Ramos (cell line): ENCODE measurements around the gene MGP.

Experiments
- in situ Hi-C: fragments of 300-500 bp; cut with MboI; formaldehyde crosslinking; loops from one replicate; pipeline ENCODE4 v1.14.3; 2022; ENCODE audit warnings: low sequenced_read_pairs; ENCODE audit not compliant: unreplicated experiment

Gene MGP

GRCh38 chr12:14836336-14837210 is 49.1 kb downstream of the MGP start:
- in situ Hi-C loops, result loop anchor here (25.0 kb wide), 1 partner anchor 426 kb away; no protein-coding TSS in a partner anchor

GRCh38 chr12:14834509-14834908 is 51.1 kb downstream of the MGP start:
- in situ Hi-C loops, result loop anchor here (25.0 kb wide), 1 partner anchor 428 kb away; no protein-coding TSS in a partner anchor

DNA sequence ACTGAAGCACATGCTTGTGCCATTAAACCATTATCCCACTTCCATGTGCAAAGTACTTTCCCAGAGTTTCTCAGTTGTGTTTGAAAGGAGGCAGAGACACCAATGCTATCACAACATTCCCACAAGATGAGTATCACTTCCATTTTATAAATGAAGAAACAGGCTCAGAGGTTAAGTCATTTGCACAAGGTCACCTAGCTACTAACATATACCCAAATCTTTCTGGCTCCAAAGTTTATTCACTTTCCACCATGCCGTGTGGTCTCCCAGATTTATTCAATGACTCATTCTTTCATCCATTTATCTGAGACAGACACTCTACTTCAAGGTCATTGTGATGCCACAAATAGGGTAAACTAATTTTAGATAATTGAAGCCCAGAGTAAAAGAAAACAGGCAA is 51.7 kb downstream of the MGP start:
- in situ Hi-C loops, result loop anchor here (25.0 kb wide), 1 partner anchor 428 kb away; no protein-coding TSS in a partner anchor

GRCh38 chr12:14833336-14833735 is 52.3 kb downstream of the MGP start:
- in situ Hi-C loops, result loop anchor here (25.0 kb wide), 1 partner anchor 429 kb away; no protein-coding TSS in a partner anchor
